GM18505 (cell line): Measurements from ENCODE around the gene DOCK11.
"Not testable (repeated sequence)": the region's sequence is repeated elsewhere in the genome, so short reads cannot be mapped to it uniquely, and the experiment has no call there.

Experiments used
- ATAC-seq: cut with Tn5 transposase; IDR thresholded peaks from one replicate; pipeline ENCODE4 v1.9.1; 2021; ENCODE audit not compliant: unreplicated experiment
- POLR2A ChIP-seq: IDR thresholded peaks from 4 replicates; pipeline ENCODE4 v1.6.1; 2011; ENCODE audit warnings: borderline replicate concordance; ENCODE audit not compliant: insufficient read depth, insufficient read length; ENCODE audit errors: extremely low read depth

DOCK11 gene

GRCh38 chrX:118495061-118495921, at the start of gene DOCK11:
DOCK11 (plus strand) TSS chrX:118495815; CDS start chrX:118495972, 157 bp downstream.
- ATAC-seq, result peak; percentile 66
- TF ChIP-seq POLR2A, result peak; percentile 9

GRCh38 chrX:118448273-118448783, 47.3 kb upstream of the DOCK11 start:
- no peak for ATAC-seq
- TF ChIP-seq POLR2A, result no peak

GRCh38 chrX:118455013-118455412, 40.6 kb upstream of the DOCK11 start:
- no peak for TF ChIP-seq POLR2A
- no peak for ATAC-seq

GRCh38 chrX:118459494-118459893, 36.1 kb upstream of the DOCK11 start:
- TF ChIP-seq POLR2A, result no peak
- no peak for ATAC-seq

GRCh38 chrX:118464501-118464900, 31.1 kb upstream of the DOCK11 start:
- no peak for ATAC-seq
- TF ChIP-seq POLR2A, result no peak

GRCh38 chrX:118468122-118468521, 27.5 kb upstream of the DOCK11 start:
- no peak for TF ChIP-seq POLR2A
- no peak for ATAC-seq

- ATAC-seq, result not testable (repeated sequence)
These were observed 24.8 kb upstream of the DOCK11 start for GRCh38 chrX:118470721-118471347.

GRCh38 chrX:118474586-118474985, 21.0 kb upstream of the DOCK11 start:
- no peak for ATAC-seq
- TF ChIP-seq POLR2A, result no peak

GRCh38 chrX:118475903-118476302, 19.7 kb upstream of the DOCK11 start:
- no peak for ATAC-seq

GRCh38 chrX:118480172-118480571, 15.4 kb upstream of the DOCK11 start:
- no peak for ATAC-seq
- no peak for TF ChIP-seq POLR2A

More at GRCh38 chrX:118475903-118476302, 19.7 kb upstream of the DOCK11 start:
- no peak for TF ChIP-seq POLR2A

- ATAC-seq, result not testable (repeated sequence)
These were observed 13.2 kb upstream of the DOCK11 start for GRCh38 chrX:118482384-118482783.

- no peak for TF ChIP-seq POLR2A
- ATAC-seq, result no peak
These were observed 11.3 kb upstream of the DOCK11 start for GRCh38 chrX:118484216-118484903.

GRCh38 chrX:118486693-118487092, 8.9 kb upstream of the DOCK11 start:
- not testable (repeated sequence) for ATAC-seq

- TF ChIP-seq POLR2A, result no peak
- no peak for ATAC-seq
These were observed 2.6 kb upstream of the DOCK11 start for GRCh38 chrX:118493016-118493415.

- TF ChIP-seq POLR2A, result no peak
- no peak for ATAC-seq
These were observed 1.8 kb upstream of the DOCK11 start for GRCh38 chrX:118493653-118494297.
